ENCODE measurements around the gene TNS3. TPM values are rescaled to one million over a fixed set of nuclear protein-coding genes. Genes with fewer than 3 reads are reported as not detected.

The TNS3 gene
- total RNA-seq, 1 donor from 2014 or later, result 92.9 TPM

DNA sequence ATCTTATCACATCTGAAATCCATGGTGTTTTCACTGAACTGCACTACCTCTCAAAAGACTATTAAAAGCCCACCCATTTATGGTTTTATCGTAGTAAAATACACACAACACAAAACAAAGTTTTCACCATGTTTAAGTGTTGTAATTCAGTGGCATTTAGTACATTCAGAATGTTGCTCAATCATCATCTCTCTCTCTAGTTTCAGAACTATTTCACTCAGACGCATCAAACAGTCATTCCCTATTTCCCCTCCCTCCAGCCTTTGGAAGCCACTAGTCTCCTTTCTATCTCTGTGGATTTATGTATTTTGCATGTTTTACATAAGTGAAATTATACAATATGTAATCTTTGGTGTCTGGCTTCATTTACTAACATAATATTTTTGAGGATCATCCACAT lies 332.6 kb downstream of the TNS3 start:
- Mint-ChIP-seq H3K4me1 (ENCODE audit: low read depth, unreplicated experiment) (peaks cover 8% of the 10 kb centered on the region), H3K4me3 (ENCODE audit: unreplicated experiment) (no peak overlapping the region), H3K27me3 (ENCODE audit: low read depth, unreplicated experiment) (peaks cover 8% of the 10 kb centered on the region), H3K9me3 (ENCODE audit: unreplicated experiment) (peaks cover 6% of the 10 kb centered on the region), H3K27ac (ENCODE audit: unreplicated experiment) (no peak overlapping the region), H3K36me3 (ENCODE audit: low read depth, unreplicated experiment) (peaks cover 2% of the 10 kb centered on the region)
- no peaks in the 10 kb centered on the region for H3K9me3 ChIP-seq (ENCODE audit: insufficient read depth, low read depth, low read length)
- H3K9ac ChIP-seq (ENCODE audit: low read length), result no peak overlapping the region
- H3K27me3 ChIP-seq (ENCODE audit: insufficient read depth, low read length), result no peaks in the 10 kb centered on the region
- H3K4me3 ChIP-seq (ENCODE audit: insufficient read depth, low read depth, low read length), result no peak overlapping the region
- no peak for FAIRE-seq
- H3K27ac ChIP-seq (ENCODE audit: low read depth, low read length), result no peak overlapping the region
- TF ChIP-seq, protein P1, sequence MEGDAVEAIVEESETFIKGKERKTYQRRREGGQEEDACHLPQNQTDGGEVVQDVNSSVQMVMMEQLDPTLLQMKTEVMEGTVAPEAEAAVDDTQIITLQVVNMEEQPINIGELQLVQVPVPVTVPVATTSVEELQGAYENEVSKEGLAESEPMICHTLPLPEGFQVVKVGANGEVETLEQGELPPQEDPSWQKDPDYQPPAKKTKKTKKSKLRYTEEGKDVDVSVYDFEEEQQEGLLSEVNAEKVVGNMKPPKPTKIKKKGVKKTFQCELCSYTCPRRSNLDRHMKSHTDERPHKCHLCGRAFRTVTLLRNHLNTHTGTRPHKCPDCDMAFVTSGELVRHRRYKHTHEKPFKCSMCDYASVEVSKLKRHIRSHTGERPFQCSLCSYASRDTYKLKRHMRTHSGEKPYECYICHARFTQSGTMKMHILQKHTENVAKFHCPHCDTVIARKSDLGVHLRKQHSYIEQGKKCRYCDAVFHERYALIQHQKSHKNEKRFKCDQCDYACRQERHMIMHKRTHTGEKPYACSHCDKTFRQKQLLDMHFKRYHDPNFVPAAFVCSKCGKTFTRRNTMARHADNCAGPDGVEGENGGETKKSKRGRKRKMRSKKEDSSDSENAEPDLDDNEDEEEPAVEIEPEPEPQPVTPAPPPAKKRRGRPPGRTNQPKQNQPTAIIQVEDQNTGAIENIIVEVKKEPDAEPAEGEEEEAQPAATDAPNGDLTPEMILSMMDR (IDR thresholded peaks at IDR 0.05; ENCODE audit: insufficient read depth, low read depth, low read length), result no peak
- no peak for TF ChIP-seq EZH2 (IDR thresholded peaks at IDR 0.05; ENCODE audit: insufficient read depth, low read length)
- H2AFZ ChIP-seq (ENCODE audit: low read depth, low read length), result no peak overlapping the region
- no peaks in the 10 kb centered on the region for H3K79me2 ChIP-seq (ENCODE audit: insufficient read depth, low read length)
- H3K4me2 ChIP-seq (ENCODE audit: low read length), result no peak overlapping the region
- H4K20me1 ChIP-seq (ENCODE audit: insufficient read depth, low read length), result no peaks in the 10 kb centered on the region
- peaks cover 9% of the 10 kb centered on the region for H3K4me1 ChIP-seq (ENCODE audit: insufficient read depth, low read length)
- DNase-seq (ENCODE audit: low read depth), result no peak
- H3K36me3 ChIP-seq (ENCODE audit: insufficient read depth, low read length), result no peaks in the 10 kb centered on the region

DNA sequence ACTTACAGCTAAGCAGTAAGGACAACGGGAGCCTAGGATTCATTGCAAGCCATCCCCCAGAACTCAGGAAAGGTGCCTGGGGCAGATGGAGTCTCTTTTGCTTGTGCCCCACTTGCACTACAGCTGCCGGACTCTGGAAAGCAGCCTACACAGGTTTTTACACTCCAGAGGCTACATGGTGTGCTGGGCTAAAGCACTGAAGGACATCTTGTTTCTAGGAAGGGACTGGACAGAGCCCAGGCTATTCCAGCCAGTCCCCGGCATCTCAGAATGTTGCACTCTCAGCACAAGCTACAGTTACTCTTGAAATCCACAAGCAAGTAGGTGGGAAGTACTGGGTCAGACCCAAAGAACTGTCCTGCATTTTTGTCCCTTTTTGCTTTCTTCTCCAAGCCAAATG lies 333.1 kb downstream of the TNS3 start:
- no peaks in the 10 kb centered on the region for H3K79me2 ChIP-seq (ENCODE audit: insufficient read depth, low read length)
- no peak overlapping the region for H3K27ac ChIP-seq (ENCODE audit: low read depth, low read length)
- H3K27me3 ChIP-seq (ENCODE audit: insufficient read depth, low read length), result no peaks in the 10 kb centered on the region
- Mint-ChIP-seq H3K27me3 (ENCODE audit: low read depth, unreplicated experiment) (peaks cover 8% of the 10 kb centered on the region), H3K36me3 (ENCODE audit: low read depth, unreplicated experiment) (peaks cover 2% of the 10 kb centered on the region), H3K9me3 (ENCODE audit: unreplicated experiment) (peaks cover 6% of the 10 kb centered on the region), H3K4me3 (ENCODE audit: unreplicated experiment) (no peak overlapping the region), H3K27ac (ENCODE audit: unreplicated experiment) (no peak overlapping the region), H3K4me1 (ENCODE audit: low read depth, unreplicated experiment) (peaks cover 7% of the 10 kb centered on the region)
- DNase-seq (ENCODE audit: low read depth), result no peak
- H2AFZ ChIP-seq (ENCODE audit: low read depth, low read length), result no peak overlapping the region
- H3K9me3 ChIP-seq (ENCODE audit: insufficient read depth, low read depth, low read length), result no peaks in the 10 kb centered on the region
- FAIRE-seq, result no peak
- peaks cover 6% of the 10 kb centered on the region for H3K4me1 ChIP-seq (ENCODE audit: insufficient read depth, low read length)
- no peaks in the 10 kb centered on the region for H4K20me1 ChIP-seq (ENCODE audit: insufficient read depth, low read length)
- H3K4me2 ChIP-seq (ENCODE audit: low read length), result no peak overlapping the region
- H3K36me3 ChIP-seq (ENCODE audit: insufficient read depth, low read length), result no peaks in the 10 kb centered on the region
- TF ChIP-seq, protein P1 (IDR thresholded peaks at IDR 0.05; ENCODE audit: insufficient read depth, low read depth, low read length), result no peak
- no peak for TF ChIP-seq EZH2 (IDR thresholded peaks at IDR 0.05; ENCODE audit: insufficient read depth, low read length)
- H3K4me3 ChIP-seq (ENCODE audit: insufficient read depth, low read depth, low read length), result no peak overlapping the region
- no peak overlapping the region for H3K9ac ChIP-seq (ENCODE audit: low read length)

DNA sequence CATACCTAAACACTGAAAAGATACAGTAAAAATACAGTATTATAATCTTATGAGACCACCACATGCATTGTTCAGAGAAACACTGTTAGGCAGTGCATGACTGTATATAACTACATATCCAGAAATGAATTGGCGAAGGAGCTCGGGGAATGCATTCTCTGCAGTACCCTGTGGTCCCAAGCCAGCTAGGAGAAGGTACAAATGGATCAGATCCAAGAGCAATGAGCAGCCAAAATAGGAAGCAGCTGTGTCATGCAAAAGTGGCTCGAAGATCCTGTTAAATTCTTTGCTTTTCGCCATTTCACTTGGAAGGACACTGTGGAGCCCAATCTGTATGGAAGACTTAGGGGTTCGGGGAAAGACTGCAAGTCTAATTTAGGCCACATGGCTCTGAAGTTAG lies 334.8 kb downstream of the TNS3 start:
- Mint-ChIP-seq H3K4me3 (ENCODE audit: unreplicated experiment) (no peak overlapping the region), H3K27me3 (ENCODE audit: low read depth, unreplicated experiment) (peaks cover 8% of the 10 kb centered on the region), H3K9me3 (ENCODE audit: unreplicated experiment) (peaks cover 4% of the 10 kb centered on the region), H3K36me3 (ENCODE audit: low read depth, unreplicated experiment) (no peaks in the 10 kb centered on the region), H3K27ac (ENCODE audit: unreplicated experiment) (no peak overlapping the region), H3K4me1 (ENCODE audit: low read depth, unreplicated experiment) (no peaks in the 10 kb centered on the region)
- Histone ChIP-seq H4K20me1 (ENCODE audit: insufficient read depth, low read length) (no peaks in the 10 kb centered on the region), H3K36me3 (ENCODE audit: insufficient read depth, low read length) (no peaks in the 10 kb centered on the region), H3K4me2 (ENCODE audit: low read length) (no peak overlapping the region), H3K4me3 (ENCODE audit: insufficient read depth, low read depth, low read length) (no peak overlapping the region), H2AFZ (ENCODE audit: low read depth, low read length) (no peak overlapping the region), H3K9ac (ENCODE audit: low read length) (no peak overlapping the region), H3K79me2 (ENCODE audit: insufficient read depth, low read length) (no peaks in the 10 kb centered on the region), H3K4me1 (ENCODE audit: insufficient read depth, low read length) (no peaks in the 10 kb centered on the region), H3K9me3 (ENCODE audit: insufficient read depth, low read depth, low read length) (no peaks in the 10 kb centered on the region), H3K27ac (ENCODE audit: low read depth, low read length) (no peak overlapping the region), H3K27me3 (ENCODE audit: insufficient read depth, low read length) (no peaks in the 10 kb centered on the region)
- TF ChIP-seq EZH2 (IDR thresholded peaks at IDR 0.05; ENCODE audit: insufficient read depth, low read length), result no peak
- TF ChIP-seq, protein P1 (IDR thresholded peaks at IDR 0.05; ENCODE audit: insufficient read depth, low read depth, low read length), result no peak
- DNase-seq (ENCODE audit: low read depth) (no peak), FAIRE-seq (no peak)
